Smooth muscle cell (in vitro differentiated cells): Measurements from ENCODE around the gene SMTNL2. TPM values are rescaled to one million over a fixed set of nuclear protein-coding genes. Genes with fewer than 3 reads are reported as not detected.
"Not testable (repeated sequence)": the region's sequence is repeated elsewhere in the genome, so short reads cannot be mapped to it uniquely, and the experiment has no call there.

Experiments
- DNase-seq: peaks from one replicate; lab custom pipeline; 2025; ENCODE audit not compliant: unreplicated experiment; lab: John Stamatoyannopoulos, UW
- H2AFZ ChIP-seq: fragments of 200-600 bp; sonication (generic); 2 replicates; pipeline ENCODE4 v1.6.0; 2016; ENCODE audit warnings: antibody characterized with exemption, low read depth, mild to moderate bottlenecking
- H3F3A ChIP-seq: fragments of 200-600 bp; sonication (generic); 2 replicates; pipeline ENCODE4 v1.6.0; 2017; ENCODE audit warnings: antibody characterized with exemption, low read depth
- H3K27ac ChIP-seq: fragments of 200-600 bp; sonication (generic); 2 replicates; pipeline ENCODE4 v1.5.1; 2016; ENCODE audit warnings: low read depth, mild to moderate bottlenecking
- H3K27me3 ChIP-seq: fragments of 200-600 bp; sonication (generic); 2 replicates; pipeline ENCODE4 v1.6.1; 2016; ENCODE audit warnings: low read depth, mild to moderate bottlenecking
- H3K36me3 ChIP-seq: fragments of 200-600 bp; sonication (generic); 2 replicates; pipeline ENCODE4 v1.5.1; 2016; ENCODE audit warnings: low read depth
- H3K4me1 ChIP-seq: fragments of 200-600 bp; sonication (generic); 2 replicates; pipeline ENCODE4 v1.5.1; 2016; ENCODE audit warnings: low read depth
- H3K4me2 ChIP-seq: fragments of 200-600 bp; sonication (generic); 2 replicates; pipeline ENCODE4 v1.6.0; 2016; ENCODE audit warnings: mild to moderate bottlenecking
- H3K4me3 ChIP-seq: fragments of 200-600 bp; sonication (generic); 2 replicates; pipeline ENCODE4 v1.5.1; 2016; ENCODE audit warnings: mild to moderate bottlenecking
- H3K79me2 ChIP-seq: fragments of 200-600 bp; sonication (generic); 2 replicates; pipeline ENCODE4 v1.6.0; 2016; ENCODE audit warnings: low read depth, mild to moderate bottlenecking
- H3K9ac ChIP-seq: fragments of 200-600 bp; sonication (generic); 2 replicates; pipeline ENCODE4 v1.6.0; 2016; ENCODE audit warnings: low read depth
- H3K9me3 ChIP-seq: fragments of 200-600 bp; sonication (generic); replicated peaks from 2 replicates; pipeline ENCODE4 v1.5.1; 2016; ENCODE audit warnings: low read depth
- H4K20me1 ChIP-seq: fragments of 200-600 bp; sonication (generic); 2 replicates; pipeline ENCODE4 v1.6.0; 2016; ENCODE audit warnings: low read depth
- CTCF ChIP-seq: fragments of 200-600 bp; sonication (generic); IDR thresholded peaks from 2 replicates; pipeline ENCODE4 v1.5.1; 2017; ENCODE audit warnings: borderline replicate concordance, mild to moderate bottlenecking, antibody characterized with exemption; ENCODE audit not compliant: insufficient read depth, poor library complexity, severe bottlenecking
- WGBS: methylation state at CpG from one replicate; pipeline ENCODE4 v1.1.7; 2016; ENCODE audit warnings: low lambda C conversion rate; 5-methylcytosine and 5-hydroxymethylcytosine counted together
- polyA plus RNA-seq: library from polyadenylated mRNA; unstranded; fragments of >200 nt; fragmentation: Nextera tagmentation; extraction: Ambion mirVana; gene quantifications from 2 replicates; pipeline ENCODE4 v1.2.1, GENCODE V29; 2016
- total RNA-seq: library from RNA; depleted of rRNA; stranded (reverse); fragments of >200 nt; gene quantifications from 2 replicates; pipeline ENCODE4 v1.2.3, GENCODE V29; 2014

SMTNL2 gene
- total and polyA plus RNA-seq, 2 experiments from 2014 or later: 5.1 to 8.3 TPM

GRCh38 chr17:4623249-4623648, 38.9 kb downstream of the SMTNL2 start:
- no peaks in the 10 kb centered on the region for H3K79me2 ChIP-seq
- no peaks in the 10 kb centered on the region for H3K9me3 ChIP-seq
- H3K4me1 ChIP-seq: peaks cover 18% of the 10 kb centered on the region
- WGBS: 4% methylated on average over 2 of the region's 2 CpGs
- no peak for TF ChIP-seq CTCF
- H3K9ac ChIP-seq: no peak overlapping the region
- H4K20me1 ChIP-seq: no peaks in the 10 kb centered on the region
- H3K36me3 ChIP-seq: no peaks in the 10 kb centered on the region
- DNase-seq: no peak
- H2AFZ ChIP-seq: no peak overlapping the region
- peak overlapping the region; percentile 54 for H3K4me2 ChIP-seq
- no peak overlapping the region for H3K4me3 ChIP-seq
- peaks cover 17% of the 10 kb centered on the region for H3F3A ChIP-seq
- peak overlapping the region; percentile 80 for H3K27ac ChIP-seq
- no peaks in the 10 kb centered on the region for H3K27me3 ChIP-seq

- peak overlapping the region; percentile 80 for H3K27ac ChIP-seq
- not testable (repeated sequence) for H3K4me2 ChIP-seq, H4K20me1 ChIP-seq, DNase-seq, H3K79me2 ChIP-seq, H2AFZ ChIP-seq, H3K4me3 ChIP-seq, H3K36me3 ChIP-seq, H3K27me3 ChIP-seq, H3K9me3 ChIP-seq
- H3F3A ChIP-seq: peaks cover 17% of the 10 kb centered on the region
- 37% methylated on average over 3 of the region's 3 CpGs for WGBS
- H3K9ac ChIP-seq: peak overlapping the region; percentile 66
- peaks cover 18% of the 10 kb centered on the region for H3K4me1 ChIP-seq
Observed at GRCh38 chr17:4624451-4624911, 40.2 kb downstream of the SMTNL2 start.

GRCh38 chr17:4625181-4625617, 40.9 kb downstream of the SMTNL2 start:
- Histone ChIP-seq H3K4me1 (peaks cover 18% of the 10 kb centered on the region), H3F3A (peaks cover 17% of the 10 kb centered on the region), H3K36me3 (no peaks in the 10 kb centered on the region), H2AFZ (no peak overlapping the region), H3K79me2 (no peaks in the 10 kb centered on the region), H4K20me1 (no peaks in the 10 kb centered on the region), H3K9ac (peak overlapping the region; percentile 66), H3K4me3 (no peak overlapping the region), H3K27ac (peak overlapping the region; percentile 80), H3K4me2 (peak overlapping the region; percentile 41), H3K27me3 (no peaks in the 10 kb centered on the region), H3K9me3 (no peaks in the 10 kb centered on the region)
- no peak for DNase-seq
- WGBS: 66% methylated on average over 12 of the region's 12 CpGs
- TF ChIP-seq CTCF: no peak

- Histone ChIP-seq H3K9ac (no peak overlapping the region), H3K27ac (no peak overlapping the region), H3K4me1 (peaks cover 18% of the 10 kb centered on the region), H3K9me3 (no peaks in the 10 kb centered on the region), H3K4me2 (no peak overlapping the region), H3K79me2 (no peaks in the 10 kb centered on the region), H3F3A (peaks cover 17% of the 10 kb centered on the region), H2AFZ (no peak overlapping the region), H4K20me1 (no peaks in the 10 kb centered on the region), H3K27me3 (no peaks in the 10 kb centered on the region), H3K36me3 (no peaks in the 10 kb centered on the region), H3K4me3 (no peak overlapping the region)
- DNase-seq: no peak
- WGBS: 82% methylated on average over 4 of the region's 4 CpGs
- TF ChIP-seq CTCF: no peak
Observed at GRCh38 chr17:4626734-4627256, 42.5 kb downstream of the SMTNL2 start.
